SU-DHL-6 (cell line): ENCODE data around the gene OR6C65.
"Not testable (repeated sequence)": the region's sequence is repeated elsewhere in the genome, so short reads cannot be mapped to it uniquely, and the experiment has no call there.

ENCODE experiments used
- H2AFZ ChIP-seq: fragments of 200-600 bp; sonication (generic); 2 replicates; pipeline ENCODE4 v1.6.1; 2014; ENCODE audit warnings: low read depth, mild to moderate bottlenecking, moderate library complexity, mixed read lengths, antibody characterized with exemption, low read length; ENCODE audit not compliant: severe bottlenecking
- H3F3A ChIP-seq: fragments of 200-600 bp; shearing (Covaris generic); 2 replicates; pipeline ENCODE4 v1.6.0; 2016; ENCODE audit warnings: antibody characterized with exemption, mild to moderate bottlenecking; ENCODE audit not compliant: insufficient read depth
- H3K27ac ChIP-seq: fragments of 200-600 bp; sonication (generic); 2 replicates; pipeline ENCODE4 v1.5.1; 2016; ENCODE audit warnings: low read depth, mild to moderate bottlenecking, low read length, moderate library complexity, mixed read lengths
- H3K27me3 ChIP-seq: fragments of 200-600 bp; sonication (generic), shearing (Covaris generic); 2 replicates; pipeline ENCODE4 v1.6.0; 2014; ENCODE audit warnings: mild to moderate bottlenecking, low read length
- H3K36me3 ChIP-seq: fragments of 200-600 bp; sonication (generic); 2 replicates; pipeline ENCODE4 v1.6.1; 2014; ENCODE audit warnings: mild to moderate bottlenecking, low read length, mixed read lengths
- H3K4me2 ChIP-seq: fragments of 300-600, 200-600 bp; shearing (Covaris generic), sonication (generic); 2 replicates; pipeline ENCODE4 v1.6.0; 2014; ENCODE audit warnings: low read length, low read depth, mild to moderate bottlenecking; ENCODE audit not compliant: poor library complexity, severe bottlenecking
- H3K4me3 ChIP-seq: fragments of 200-600 bp; sonication (generic); 2 replicates; pipeline ENCODE4 v1.5.1; 2014; ENCODE audit warnings: antibody characterized with exemption, low read length, mild to moderate bottlenecking, mixed read lengths; ENCODE audit not compliant: insufficient read depth, poor library complexity, severe bottlenecking
- H3K79me2 ChIP-seq: fragments of 200-600 bp; sonication (generic); 2 replicates; pipeline ENCODE4 v1.6.1; 2014; ENCODE audit warnings: mild to moderate bottlenecking, low read length, moderate library complexity; ENCODE audit not compliant: insufficient read depth
- H3K9ac ChIP-seq: fragments of 200-600 bp; sonication (generic); 2 replicates; pipeline ENCODE4 v1.7.0; 2014; ENCODE audit warnings: mild to moderate bottlenecking, low read length
- H3K9me2 ChIP-seq: fragments of 200-600 bp; sonication (generic); replicated peaks from 2 replicates; pipeline ENCODE4 v1.6.1; 2014; ENCODE audit warnings: low read length; ENCODE audit not compliant: insufficient read depth
- H3K9me3 ChIP-seq: fragments of 200-600 bp; sonication (generic); 2 replicates; pipeline ENCODE4 v1.6.1; 2014; ENCODE audit warnings: low read length, mixed read lengths; ENCODE audit not compliant: insufficient read depth
- H4K20me1 ChIP-seq: fragments of 200-600 bp; sonication (generic); 2 replicates; pipeline ENCODE4 v1.6.1; 2014; ENCODE audit warnings: low read depth, mild to moderate bottlenecking, antibody characterized with exemption, low read length, moderate library complexity, mixed read lengths
- CTCF ChIP-seq: fragments of 200-600 bp; sonication (generic); IDR thresholded peaks from one replicate; pipeline ENCODE4 v1.5.1; 2017; ENCODE audit warnings: antibody characterized with exemption, mild to moderate bottlenecking, low read length, moderate library complexity; ENCODE audit not compliant: insufficient read depth, poor library complexity, severe bottlenecking
- EZH2phosphoT487 ChIP-seq: fragments of 200-600 bp; sonication (generic), shearing (Covaris generic); conservative IDR thresholded peaks from 2 replicates; pipeline ENCODE4 v1.6.1; 2018; ENCODE audit warnings: mild to moderate bottlenecking, antibody characterized with exemption, low read length, moderate library complexity, mixed read lengths

OR6C65 gene

GRCh38 chr12:55400229-55400628, at the start of gene OR6C65:
TSS of gene OR6C65 (plus strand) at chr12:55400529. CDS start at chr12:55400529, 0 bp downstream.
- Histone ChIP-seq H3K9me3 (no peaks in the 10 kb centered on the region), H3K9me2 (no peaks in the 10 kb centered on the region), H3F3A (no peaks in the 10 kb centered on the region), H3K27me3 (no peaks in the 10 kb centered on the region), H4K20me1 (no peaks in the 10 kb centered on the region), H3K79me2 (no peaks in the 10 kb centered on the region), H3K4me2 (no peak within 1 kb of the TSS), H3K4me3 (no peak within 1 kb of the TSS), H2AFZ (no peak within 1 kb of the TSS), H3K27ac (no peak within 1 kb of the TSS), H3K36me3 (no peaks in the 10 kb centered on the region), H3K9ac (no peak within 1 kb of the TSS)
- TF ChIP-seq CTCF (no peak), EZH2phosphoT487 (no peak)

- H3F3A ChIP-seq, H3K9me2 ChIP-seq, H3K27ac ChIP-seq, H3K4me2 ChIP-seq, H3K36me3 ChIP-seq, H2AFZ ChIP-seq, H4K20me1 ChIP-seq, H3K27me3 ChIP-seq, H3K9ac ChIP-seq, H3K9me3 ChIP-seq, H3K79me2 ChIP-seq, H3K4me3 ChIP-seq: not testable (repeated sequence)
Observed at GRCh38 chr12:55355338-55355737, 45.0 kb upstream of the OR6C65 start.

GRCh38 chr12:55362675-55363074, 37.7 kb upstream of the OR6C65 start, which contains the start of gene OR6C75:
TSS of gene OR6C75 (plus strand) at chr12:55362975. CDS start at chr12:55365111, 2,136 bp downstream.
- Histone ChIP-seq H3K36me3 (no peaks in the 10 kb centered on the region), H3K9me2 (no peaks in the 10 kb centered on the region), H3K9me3 (no peaks in the 10 kb centered on the region), H3K9ac (no peak within 1 kb of the TSS), H3K27ac (no peak within 1 kb of the TSS), H3K4me3 (no peak within 1 kb of the TSS), H3K4me2 (no peak within 1 kb of the TSS), H4K20me1 (no peaks in the 10 kb centered on the region), H3K79me2 (no peaks in the 10 kb centered on the region), H3F3A (no peaks in the 10 kb centered on the region), H3K27me3 (no peaks in the 10 kb centered on the region), H2AFZ (no peak within 1 kb of the TSS)
- TF ChIP-seq EZH2phosphoT487, result no peak
- TF ChIP-seq CTCF, result no peak

- Histone ChIP-seq H3K36me3 (no peaks in the 10 kb centered on the region), H3K27me3 (no peaks in the 10 kb centered on the region), H4K20me1 (no peaks in the 10 kb centered on the region), H3K79me2 (no peaks in the 10 kb centered on the region), H3K9ac (no peak overlapping the region), H3K9me2 (no peaks in the 10 kb centered on the region), H3K27ac (no peak overlapping the region), H2AFZ (no peak overlapping the region), H3K9me3 (no peaks in the 10 kb centered on the region), H3F3A (no peaks in the 10 kb centered on the region), H3K4me3 (no peak overlapping the region), H3K4me2 (no peak overlapping the region)
- no peak for TF ChIP-seq EZH2phosphoT487
- TF ChIP-seq CTCF, result no peak
Observed at GRCh38 chr12:55365086-55365485, 35.2 kb upstream of the OR6C65 start.
